Coronary artery (tissue), 2 donors: Measurements from ENCODE around the gene EMILIN1.

Experiments used
- DNase-seq: peaks from one replicate; pipeline ENCODE4 v3.0.0-alpha.2; 2017; ENCODE audit warnings: low spot score
- H3K27ac ChIP-seq, 2 donors: fragments of 200-600 bp; sonication (generic); one replicate each; pipeline ENCODE4 v1.5.1; 2016 to 2019
- H3K4me3 ChIP-seq: fragments of 200-600 bp; sonication (generic); 2 replicates; pipeline ENCODE4 v1.5.1; 2016; ENCODE audit warnings: mild to moderate bottlenecking, moderate library complexity
- TF ChIP-seq, protein P1 (sequence below): fragments of 200-600 bp; sonication (generic); IDR thresholded peaks from one replicate; pipeline ENCODE4 v1.5.1; 2019; ENCODE audit warnings: antibody characterized with exemption

Gene EMILIN1

GRCh38 chr2:27096748-27097297, 18.4 kb downstream of the EMILIN1 start:
- Histone ChIP-seq H3K4me3 (no peak overlapping the region), H3K27ac (peak overlapping the region in 1 of 2 donors; percentile 52)
- DNase-seq: no peak
- TF ChIP-seq, protein P1, sequence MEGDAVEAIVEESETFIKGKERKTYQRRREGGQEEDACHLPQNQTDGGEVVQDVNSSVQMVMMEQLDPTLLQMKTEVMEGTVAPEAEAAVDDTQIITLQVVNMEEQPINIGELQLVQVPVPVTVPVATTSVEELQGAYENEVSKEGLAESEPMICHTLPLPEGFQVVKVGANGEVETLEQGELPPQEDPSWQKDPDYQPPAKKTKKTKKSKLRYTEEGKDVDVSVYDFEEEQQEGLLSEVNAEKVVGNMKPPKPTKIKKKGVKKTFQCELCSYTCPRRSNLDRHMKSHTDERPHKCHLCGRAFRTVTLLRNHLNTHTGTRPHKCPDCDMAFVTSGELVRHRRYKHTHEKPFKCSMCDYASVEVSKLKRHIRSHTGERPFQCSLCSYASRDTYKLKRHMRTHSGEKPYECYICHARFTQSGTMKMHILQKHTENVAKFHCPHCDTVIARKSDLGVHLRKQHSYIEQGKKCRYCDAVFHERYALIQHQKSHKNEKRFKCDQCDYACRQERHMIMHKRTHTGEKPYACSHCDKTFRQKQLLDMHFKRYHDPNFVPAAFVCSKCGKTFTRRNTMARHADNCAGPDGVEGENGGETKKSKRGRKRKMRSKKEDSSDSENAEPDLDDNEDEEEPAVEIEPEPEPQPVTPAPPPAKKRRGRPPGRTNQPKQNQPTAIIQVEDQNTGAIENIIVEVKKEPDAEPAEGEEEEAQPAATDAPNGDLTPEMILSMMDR: no peak

- Histone ChIP-seq H3K4me3 (no peak overlapping the region), H3K27ac (no peak overlapping the region)
- no peak for DNase-seq
- TF ChIP-seq, protein P1: no peak
These were observed 18.9 kb downstream of the EMILIN1 start for GRCh38 chr2:27097341-27097740.

- no peak overlapping the region for H3K27ac ChIP-seq
- no peak for DNase-seq
- TF ChIP-seq, protein P1: no peak
These were observed 21.0 kb downstream of the EMILIN1 start for GRCh38 chr2:27099334-27099955.

GRCh38 chr2:27100036-27100435, 21.6 kb downstream of the EMILIN1 start:
- Histone ChIP-seq H3K27ac (no peak overlapping the region), H3K4me3 (no peak overlapping the region)
- TF ChIP-seq, protein P1: no peak
- DNase-seq: no peak

More at GRCh38 chr2:27099334-27099955, 21.0 kb downstream of the EMILIN1 start:
- no peak overlapping the region for H3K4me3 ChIP-seq

DNA sequence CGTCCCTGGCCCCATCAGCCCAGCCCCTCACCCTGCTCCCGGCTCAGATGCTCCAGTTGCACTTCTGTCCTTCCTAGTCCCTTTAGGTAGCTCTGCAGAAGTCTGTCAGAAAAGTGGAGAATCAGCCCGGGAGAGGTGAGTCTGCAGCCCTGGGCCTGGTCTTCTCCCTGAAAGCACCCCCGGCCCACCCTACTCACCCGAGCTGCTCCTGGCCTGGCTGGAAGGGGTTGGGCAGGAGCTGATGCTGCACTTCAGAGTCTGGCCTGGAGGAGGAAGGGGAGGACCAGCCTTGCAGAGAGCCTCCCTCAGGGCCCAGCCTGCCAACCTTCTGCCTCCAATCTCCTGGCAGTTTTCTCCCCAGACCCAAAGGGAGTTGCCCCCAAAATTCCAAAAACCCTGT, 23.9 kb downstream of the EMILIN1 start:
- Histone ChIP-seq H3K4me3 (no peak overlapping the region), H3K27ac (no peak overlapping the region)
- TF ChIP-seq, protein P1: no peak
- DNase-seq: no peak

- TF ChIP-seq, protein P1: no peak
- no peak for DNase-seq
- no peak overlapping the region for H3K4me3 ChIP-seq
- H3K27ac ChIP-seq: no peak overlapping the region
These were observed 27.6 kb downstream of the EMILIN1 start for GRCh38 chr2:27105981-27106380.

GRCh38 chr2:27108221-27108620, 29.8 kb downstream of the EMILIN1 start:
- Histone ChIP-seq H3K27ac (no peak overlapping the region), H3K4me3 (no peak overlapping the region)
- no peak for DNase-seq
- TF ChIP-seq, protein P1: no peak
